ENCODE data around the gene WBP4.
A peak's percentile ranks its signal among the peaks of the same experiment; 100 is the strongest.
"Not testable (repeated sequence)": the region's sequence is repeated elsewhere in the genome, so short reads cannot be mapped to it uniquely, and the experiment has no call there.

Gene WBP4

GRCh38 chr13:41032691-41033376 is 28.5 kb upstream of the WBP4 start:
- no peak overlapping the region for H3K27ac Mint-ChIP-seq
- no peaks in the 10 kb centered on the region for H3K36me3 Mint-ChIP-seq (ENCODE audit: low read depth)
- no peaks in the 10 kb centered on the region for H3K9me3 Mint-ChIP-seq
- no peaks in the 10 kb centered on the region for H3K27me3 Mint-ChIP-seq
- H3K4me1 Mint-ChIP-seq (ENCODE audit: low read depth) = peaks cover 37% of the 10 kb centered on the region
- H3K4me3 Mint-ChIP-seq = no peak overlapping the region

- Mint-ChIP-seq H3K27me3 (no peaks in the 10 kb centered on the region), H3K4me3 (no peak overlapping the region), H3K27ac (no peak overlapping the region), H3K36me3 (ENCODE audit: low read depth) (no peaks in the 10 kb centered on the region), H3K9me3 (no peaks in the 10 kb centered on the region), H3K4me1 (ENCODE audit: low read depth) (peaks cover 39% of the 10 kb centered on the region)
Measured at GRCh38 chr13:41034382-41034781, 26.9 kb upstream of the WBP4 start.

- Mint-ChIP-seq H3K27ac (no peak overlapping the region), H3K9me3 (no peaks in the 10 kb centered on the region)
Measured at GRCh38 chr13:41034881-41035280, 26.4 kb upstream of the WBP4 start.

GRCh38 chr13:41036557-41036956 is 24.8 kb upstream of the WBP4 start:
- peaks cover 42% of the 10 kb centered on the region for H3K4me1 Mint-ChIP-seq (ENCODE audit: low read depth)
- H3K4me3 Mint-ChIP-seq; H3K27me3 Mint-ChIP-seq; H3K27ac Mint-ChIP-seq; H3K9me3 Mint-ChIP-seq; H3K36me3 Mint-ChIP-seq (ENCODE audit: low read depth): not testable (repeated sequence)

More at GRCh38 chr13:41034881-41035280, 26.4 kb upstream of the WBP4 start:
- Mint-ChIP-seq H3K4me3 (no peak overlapping the region), H3K27me3 (no peaks in the 10 kb centered on the region), H3K36me3 (ENCODE audit: low read depth) (no peaks in the 10 kb centered on the region), H3K4me1 (ENCODE audit: low read depth) (peaks cover 40% of the 10 kb centered on the region)

GRCh38 chr13:41039746-41040145 is 21.6 kb upstream of the WBP4 start:
- H3K4me1 Mint-ChIP-seq (ENCODE audit: low read depth) = peaks cover 23% of the 10 kb centered on the region
- no peaks in the 10 kb centered on the region for H3K36me3 Mint-ChIP-seq (ENCODE audit: low read depth)
- no peak overlapping the region for H3K4me3 Mint-ChIP-seq
- no peaks in the 10 kb centered on the region for H3K9me3 Mint-ChIP-seq
- no peaks in the 10 kb centered on the region for H3K27me3 Mint-ChIP-seq
- H3K27ac Mint-ChIP-seq = no peak overlapping the region

GRCh38 chr13:41040584-41041334 is 20.6 kb upstream of the WBP4 start:
- Mint-ChIP-seq H3K4me1 (ENCODE audit: low read depth) (peaks cover 16% of the 10 kb centered on the region), H3K4me3 (no peak overlapping the region), H3K36me3 (ENCODE audit: low read depth) (no peaks in the 10 kb centered on the region), H3K9me3 (peaks cover 5% of the 10 kb centered on the region), H3K27ac (no peak overlapping the region), H3K27me3 (no peaks in the 10 kb centered on the region)

- not testable (repeated sequence) for H3K27ac Mint-ChIP-seq; H3K27me3 Mint-ChIP-seq; H3K4me3 Mint-ChIP-seq; H3K36me3 Mint-ChIP-seq (ENCODE audit: low read depth); H3K9me3 Mint-ChIP-seq
- peaks cover 16% of the 10 kb centered on the region for H3K4me1 Mint-ChIP-seq (ENCODE audit: low read depth)
Measured at GRCh38 chr13:41042419-41042818, 18.9 kb upstream of the WBP4 start.

- Mint-ChIP-seq H3K36me3 (ENCODE audit: low read depth) (peaks cover 17% of the 10 kb centered on the region), H3K4me1 (ENCODE audit: low read depth) (peaks cover 41% of the 10 kb centered on the region), H3K27ac (no peak overlapping the region), H3K9me3 (peaks cover 5% of the 10 kb centered on the region), H3K4me3 (no peak overlapping the region), H3K27me3 (no peaks in the 10 kb centered on the region)
Measured at GRCh38 chr13:41048640-41049039, 12.7 kb upstream of the WBP4 start.

GRCh38 chr13:41049480-41050440 is 11.5 kb upstream of the WBP4 start:
- H3K4me1 Mint-ChIP-seq (ENCODE audit: low read depth) = peaks cover 52% of the 10 kb centered on the region
- no peaks in the 10 kb centered on the region for H3K27me3 Mint-ChIP-seq
- peaks cover 5% of the 10 kb centered on the region for H3K9me3 Mint-ChIP-seq
- peaks cover 17% of the 10 kb centered on the region for H3K36me3 Mint-ChIP-seq (ENCODE audit: low read depth)
- no peak overlapping the region for H3K27ac Mint-ChIP-seq
- no peak overlapping the region for H3K4me3 Mint-ChIP-seq

GRCh38 chr13:41052441-41052840 is 8.9 kb upstream of the WBP4 start:
- no peak overlapping the region for H3K27ac Mint-ChIP-seq
- no peak overlapping the region for H3K4me3 Mint-ChIP-seq
- H3K4me1 Mint-ChIP-seq (ENCODE audit: low read depth) = peaks cover 75% of the 10 kb centered on the region
- no peaks in the 10 kb centered on the region for H3K9me3 Mint-ChIP-seq
- no peaks in the 10 kb centered on the region for H3K27me3 Mint-ChIP-seq
- H3K36me3 Mint-ChIP-seq (ENCODE audit: low read depth) = peaks cover 7% of the 10 kb centered on the region

- Mint-ChIP-seq H3K4me3 (peak overlapping the region; percentile 8), H3K9me3 (no peaks in the 10 kb centered on the region), H3K36me3 (ENCODE audit: low read depth) (peaks cover 11% of the 10 kb centered on the region), H3K27me3 (no peaks in the 10 kb centered on the region), H3K27ac (peak overlapping the region; percentile 34), H3K4me1 (ENCODE audit: low read depth) (peaks cover 82% of the 10 kb centered on the region)
Measured at GRCh38 chr13:41053384-41053826, 7.9 kb upstream of the WBP4 start.

- peaks cover 83% of the 10 kb centered on the region for H3K4me1 Mint-ChIP-seq (ENCODE audit: low read depth)
- peak overlapping the region; percentile 34 for H3K27ac Mint-ChIP-seq
- peaks cover 10% of the 10 kb centered on the region for H3K36me3 Mint-ChIP-seq (ENCODE audit: low read depth)
- no peak overlapping the region for H3K4me3 Mint-ChIP-seq
- H3K27me3 Mint-ChIP-seq = no peaks in the 10 kb centered on the region
- H3K9me3 Mint-ChIP-seq = no peaks in the 10 kb centered on the region
Measured at GRCh38 chr13:41054212-41054877, 7.0 kb upstream of the WBP4 start.

- H3K36me3 Mint-ChIP-seq (ENCODE audit: low read depth) = peaks cover 10% of the 10 kb centered on the region
- no peak overlapping the region for H3K4me3 Mint-ChIP-seq
- H3K27me3 Mint-ChIP-seq = no peaks in the 10 kb centered on the region
- no peak overlapping the region for H3K27ac Mint-ChIP-seq
- H3K9me3 Mint-ChIP-seq = no peaks in the 10 kb centered on the region
- H3K4me1 Mint-ChIP-seq (ENCODE audit: low read depth) = peaks cover 80% of the 10 kb centered on the region
Measured at GRCh38 chr13:41054919-41055619, 6.2 kb upstream of the WBP4 start.

- H3K4me1 Mint-ChIP-seq (ENCODE audit: low read depth) = peaks cover 70% of the 10 kb centered on the region
- no peak overlapping the region for H3K4me3 Mint-ChIP-seq
- H3K27ac Mint-ChIP-seq = peak overlapping the region; percentile 64
- H3K27me3 Mint-ChIP-seq = no peaks in the 10 kb centered on the region
- H3K36me3 Mint-ChIP-seq (ENCODE audit: low read depth) = peaks cover 10% of the 10 kb centered on the region
- H3K9me3 Mint-ChIP-seq = no peaks in the 10 kb centered on the region
Measured at GRCh38 chr13:41056194-41056593, 5.1 kb upstream of the WBP4 start.
